Osteoblast (primary cell): ENCODE data around the gene IL18BP. TPM values are rescaled to one million over a fixed set of nuclear protein-coding genes. Genes with fewer than 3 reads are reported as not detected.

Experiments used
- DNase-seq: peaks from one replicate; pipeline ENCODE4 v3.0.0; 2011; ENCODE audit warnings: low spot score, mixed read lengths; ENCODE audit not compliant: insufficient read length; ENCODE audit errors: missing footprints
- H2AFZ ChIP-seq: 2 replicates; pipeline ENCODE4 v1.6.0; 2011; ENCODE audit warnings: mild to moderate bottlenecking, low read length
- H3K27ac ChIP-seq: 2 replicates; pipeline ENCODE4 v1.5.1; 2011; ENCODE audit warnings: mild to moderate bottlenecking, low read depth, low read length, moderate library complexity
- H3K27me3 ChIP-seq: 2 replicates; pipeline ENCODE4 v1.6.0; 2012; ENCODE audit warnings: mild to moderate bottlenecking, control low read depth, inconsistent platforms, low read length, moderate library complexity; ENCODE audit not compliant: insufficient read depth
- H3K36me3 ChIP-seq: 2 replicates; pipeline ENCODE4 v1.5.1; 2011; ENCODE audit warnings: mild to moderate bottlenecking, low read length, control low read depth, moderate library complexity; ENCODE audit not compliant: insufficient read depth
- H3K4me1 ChIP-seq: 2 replicates; pipeline ENCODE4 v1.5.1; 2011; ENCODE audit warnings: mild to moderate bottlenecking, low read length, control low read depth, moderate library complexity; ENCODE audit not compliant: insufficient read depth
- H3K4me2 ChIP-seq: 2 replicates; pipeline ENCODE4 v1.6.0; 2011; ENCODE audit warnings: mild to moderate bottlenecking, low read length; ENCODE audit not compliant: insufficient read depth
- H3K4me3 ChIP-seq: fragments of 200-600 bp; sonication (generic); 3 replicates; pipeline ENCODE4 v1.5.1; 2012; ENCODE audit warnings: mild to moderate bottlenecking, low read length, inconsistent platforms; ENCODE audit not compliant: insufficient read depth
- H3K79me2 ChIP-seq: 2 replicates; pipeline ENCODE4 v1.6.0; 2012; ENCODE audit warnings: mild to moderate bottlenecking, low read length, control low read depth, inconsistent platforms; ENCODE audit not compliant: insufficient read depth
- H3K9me3 ChIP-seq: 2 replicates; pipeline ENCODE4 v1.5.1; 2011; ENCODE audit warnings: low read depth, low read length, control low read depth
- H4K20me1 ChIP-seq: 2 replicates; pipeline ENCODE4 v1.6.0; 2012; ENCODE audit warnings: mild to moderate bottlenecking, low read length, control low read depth; ENCODE audit not compliant: insufficient read depth
- total RNA-seq: library from RNA; depleted of rRNA; stranded (reverse); fragments of >200 nt; gene quantifications from 2 replicates; pipeline ENCODE4 v1.2.3, GENCODE V29; 2012
- TF ChIP-seq, protein P1 (sequence below): IDR thresholded peaks from 2 replicates; pipeline ENCODE4 v1.5.1; 2011; ENCODE audit warnings: mild to moderate bottlenecking, low read depth, low read length, moderate library complexity; ENCODE audit errors: extremely low read depth

IL18BP gene
- total RNA-seq = 4.0 and 4.4 TPM in 2 replicates

- DNase-seq = peak; percentile 18
- Histone ChIP-seq H3K4me1 (peaks cover 10% of the 10 kb centered on the region), H2AFZ (no peak within 1 kb of the TSS), H4K20me1 (peaks cover 20% of the 10 kb centered on the region), H3K4me3 (peak within 1 kb of the TSS; percentile 41), H3K27me3 (no peaks in the 10 kb centered on the region), H3K27ac (peak within 1 kb of the TSS; percentile 32), H3K9me3 (no peaks in the 10 kb centered on the region), H3K36me3 (peaks cover 24% of the 10 kb centered on the region), H3K79me2 (no peaks in the 10 kb centered on the region), H3K4me2 (peak within 1 kb of the TSS; percentile 75)
- TF ChIP-seq, protein P1, sequence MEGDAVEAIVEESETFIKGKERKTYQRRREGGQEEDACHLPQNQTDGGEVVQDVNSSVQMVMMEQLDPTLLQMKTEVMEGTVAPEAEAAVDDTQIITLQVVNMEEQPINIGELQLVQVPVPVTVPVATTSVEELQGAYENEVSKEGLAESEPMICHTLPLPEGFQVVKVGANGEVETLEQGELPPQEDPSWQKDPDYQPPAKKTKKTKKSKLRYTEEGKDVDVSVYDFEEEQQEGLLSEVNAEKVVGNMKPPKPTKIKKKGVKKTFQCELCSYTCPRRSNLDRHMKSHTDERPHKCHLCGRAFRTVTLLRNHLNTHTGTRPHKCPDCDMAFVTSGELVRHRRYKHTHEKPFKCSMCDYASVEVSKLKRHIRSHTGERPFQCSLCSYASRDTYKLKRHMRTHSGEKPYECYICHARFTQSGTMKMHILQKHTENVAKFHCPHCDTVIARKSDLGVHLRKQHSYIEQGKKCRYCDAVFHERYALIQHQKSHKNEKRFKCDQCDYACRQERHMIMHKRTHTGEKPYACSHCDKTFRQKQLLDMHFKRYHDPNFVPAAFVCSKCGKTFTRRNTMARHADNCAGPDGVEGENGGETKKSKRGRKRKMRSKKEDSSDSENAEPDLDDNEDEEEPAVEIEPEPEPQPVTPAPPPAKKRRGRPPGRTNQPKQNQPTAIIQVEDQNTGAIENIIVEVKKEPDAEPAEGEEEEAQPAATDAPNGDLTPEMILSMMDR = no peak
These were observed at the start of gene IL18BP for GRCh38 chr11:71998649-71999310. IL18BP (plus strand) TSS chr11:71998909; CDS start chr11:71999985, 1,076 bp downstream.

GRCh38 chr11:71949034-71949433 lies 49.7 kb upstream of the IL18BP start:
- H3K9me3 ChIP-seq = no peaks in the 10 kb centered on the region
- H3K4me3 ChIP-seq = no peak overlapping the region
- H3K27me3 ChIP-seq = no peaks in the 10 kb centered on the region
- peaks cover 16% of the 10 kb centered on the region for H4K20me1 ChIP-seq
- no peak for DNase-seq
- H3K4me2 ChIP-seq = no peak overlapping the region
- no peak overlapping the region for H2AFZ ChIP-seq
- H3K36me3 ChIP-seq = no peaks in the 10 kb centered on the region
- TF ChIP-seq, protein P1 = no peak
- peaks cover 75% of the 10 kb centered on the region for H3K79me2 ChIP-seq
- no peak overlapping the region for H3K27ac ChIP-seq
- H3K4me1 ChIP-seq = peaks cover 41% of the 10 kb centered on the region

GRCh38 chr11:71951741-71952310 lies 46.9 kb upstream of the IL18BP start:
- no peaks in the 10 kb centered on the region for H3K9me3 ChIP-seq
- no peak overlapping the region for H3K27ac ChIP-seq
- no peaks in the 10 kb centered on the region for H3K27me3 ChIP-seq
- H2AFZ ChIP-seq = no peak overlapping the region
- peaks cover 96% of the 10 kb centered on the region for H3K79me2 ChIP-seq
- peaks cover 41% of the 10 kb centered on the region for H4K20me1 ChIP-seq
- TF ChIP-seq, protein P1 = no peak
- no peaks in the 10 kb centered on the region for H3K36me3 ChIP-seq
- no peak for DNase-seq
- no peak overlapping the region for H3K4me2 ChIP-seq
- H3K4me1 ChIP-seq = peaks cover 15% of the 10 kb centered on the region
- H3K4me3 ChIP-seq = no peak overlapping the region

- Histone ChIP-seq H4K20me1 (peaks cover 47% of the 10 kb centered on the region), H3K9me3 (no peaks in the 10 kb centered on the region), H3K27ac (no peak overlapping the region), H3K4me3 (no peak overlapping the region), H3K79me2 (peaks cover 83% of the 10 kb centered on the region), H3K4me1 (no peaks in the 10 kb centered on the region), H3K27me3 (no peaks in the 10 kb centered on the region), H2AFZ (no peak overlapping the region), H3K4me2 (no peak overlapping the region), H3K36me3 (peaks cover 9% of the 10 kb centered on the region)
- peak; percentile 58 for DNase-seq
- TF ChIP-seq, protein P1 = no peak
These were observed 42.7 kb upstream of the IL18BP start for GRCh38 chr11:71955898-71956456.
